Thyroid gland (tissue), 4 donors: ENCODE data around the gene C17orf113. TPM values are rescaled to one million over a fixed set of nuclear protein-coding genes. Genes with fewer than 3 reads are reported as not detected.

Experiments used
- DNase-seq, 2 donors: peaks; one replicate each; pipeline ENCODE4 v3.0.0-alpha.2; 2019
- H3K27ac ChIP-seq, 3 donors: fragments of 200-600 bp; sonication (generic); 1 replicate in 2 of 3; 2 replicates in 1 of 3; pipeline ENCODE4 v1.5.1; 2016 to 2019; ENCODE audit warnings: mild to moderate bottlenecking in 1 of 3, moderate library complexity in 1 of 3
- H3K27me3 ChIP-seq: fragments of 200-600 bp; sonication (generic); one replicate; pipeline ENCODE4 v1.5.1; 2019
- H3K36me3 ChIP-seq, 2 donors: fragments of 200-600 bp; sonication (generic); one replicate each; pipeline ENCODE4 v1.5.1; 2016 to 2019
- H3K4me1 ChIP-seq, 2 donors: fragments of 200-600 bp; sonication (generic); one replicate each; pipeline ENCODE4 v1.5.1; 2017 to 2019
- H3K4me3 ChIP-seq, 3 donors: fragments of 200-600 bp; sonication (generic); replicated peaks in 1 of 3; 1 replicate in 2 of 3; 2 replicates in 1 of 3; pipeline ENCODE4 v1.5.1; 2016; ENCODE audit warnings: mild to moderate bottlenecking in 1 of 3
- H3K9me3 ChIP-seq: fragments of 200-600 bp; sonication (generic); one replicate; pipeline ENCODE4 v1.5.1; 2017
- CTCF ChIP-seq, 6 experiments: fragments of 200-600 bp in 3 of 6; fragments of 450-650 bp in 3 of 6; sonication (generic) in 3 of 6; IDR thresholded peaks; one replicate each; pipeline ENCODE4 v1.5.1; 2016 to 2019; ENCODE audit warnings: antibody characterized with exemption in 6 of 6, mild to moderate bottlenecking in 2 of 6, inconsistent platforms in 1 of 6, moderate library complexity in 1 of 6
- POLR2A ChIP-seq, 2 donors: fragments of 450-650 bp; IDR thresholded peaks; one replicate each; pipeline ENCODE4 v1.6.1; 2017; ENCODE audit warnings: antibody characterized with exemption in 2 of 2, mild to moderate bottlenecking in 2 of 2, moderate library complexity in 1 of 2
- WGBS, 2 donors: methylation state at CpG; one replicate each; pipeline ENCODE4 v1.1.5; 2017; 5-methylcytosine and 5-hydroxymethylcytosine counted together
- intact Hi-C: fragments of 100-400 bp; cut with DNase I; formaldehyde crosslinking; loops from one replicate; pipeline ENCODE4 v1.15.1; 2023
- total RNA-seq, 4 donors: library from RNA; depleted of rRNA; stranded (reverse); fragments of >200 nt; gene quantifications; one replicate each; pipeline ENCODE4 v1.2.3, GENCODE V29; 2016

Gene C17orf113
- total RNA-seq, 4 donors from 2014 or later: 1.2 to 3.7 (median 2.1) TPM

GRCh38 chr17:42055027-42055426 is 4.6 kb upstream of the C17orf113 start:
- no peak overlapping the region for H3K27ac ChIP-seq
- intact Hi-C loops: no loop called here
- H3K4me3 ChIP-seq: no peak overlapping the region
- 30 to 34% methylated on average over 3 of the region's 3 CpGs for WGBS, 2 donors
- no peak for DNase-seq
- no peaks in the 10 kb centered on the region for H3K9me3 ChIP-seq
- no peaks in the 10 kb centered on the region for H3K27me3 ChIP-seq
- peaks cover 4 to 7% of the 10 kb centered on the region in 2 donors for H3K4me1 ChIP-seq
- TF ChIP-seq CTCF (IDR thresholded peaks at IDR 0.05) (no peak), POLR2A (IDR thresholded peaks at IDR 0.05) (no peak)
- no peaks in the 10 kb centered on the region for H3K36me3 ChIP-seq

GRCh38 chr17:42053731-42054500 is 3.5 kb upstream of the C17orf113 start:
- H3K4me1 ChIP-seq: peaks cover 4 to 11% of the 10 kb centered on the region in 2 donors
- no peak for TF ChIP-seq POLR2A (IDR thresholded peaks at IDR 0.05)
- no peak for TF ChIP-seq CTCF (IDR thresholded peaks at IDR 0.05)
- no peaks in the 10 kb centered on the region for H3K36me3 ChIP-seq
- WGBS, 2 donors: 15 to 19% methylated on average over 12 of the region's 12 CpGs
- DNase-seq: no peak
- no peak overlapping the region for H3K27ac ChIP-seq
- no peaks in the 10 kb centered on the region for H3K9me3 ChIP-seq
- no peaks in the 10 kb centered on the region for H3K27me3 ChIP-seq
- intact Hi-C loops: no loop called here
- H3K4me3 ChIP-seq: no peak overlapping the region

- H3K27me3 ChIP-seq: no peaks in the 10 kb centered on the region
- H3K36me3 ChIP-seq: no peaks in the 10 kb centered on the region
- no peak overlapping the region for H3K27ac ChIP-seq
- peaks cover 4 to 11% of the 10 kb centered on the region in 2 donors for H3K4me1 ChIP-seq
- H3K9me3 ChIP-seq: no peaks in the 10 kb centered on the region
- intact Hi-C loops: no loop called here
- H3K4me3 ChIP-seq: no peak overlapping the region
- WGBS, 2 donors: 84 to 85% methylated on average over 6 of the region's 6 CpGs
- no peak for DNase-seq
- TF ChIP-seq CTCF (IDR thresholded peaks at IDR 0.05) (no peak), POLR2A (IDR thresholded peaks at IDR 0.05) (no peak)
Measured at GRCh38 chr17:42052346-42052877, 2.0 kb upstream of the C17orf113 start.

GRCh38 chr17:42051645-42052044 is 1.2 kb upstream of the C17orf113 start:
- no peaks in the 10 kb centered on the region for H3K9me3 ChIP-seq
- H3K27me3 ChIP-seq: no peaks in the 10 kb centered on the region
- no peak for DNase-seq
- H3K27ac ChIP-seq: no peak overlapping the region
- no peaks in the 10 kb centered on the region for H3K36me3 ChIP-seq
- no peak overlapping the region for H3K4me3 ChIP-seq
- H3K4me1 ChIP-seq: peaks cover 4 to 11% of the 10 kb centered on the region in 2 donors
- intact Hi-C loops: no loop called here
- WGBS, 2 donors: 90 to 93% methylated on average over 7 of the region's 7 CpGs
- TF ChIP-seq CTCF (IDR thresholded peaks at IDR 0.05): no peak

GRCh38 chr17:42051013-42051400 is 606 bp upstream of the C17orf113 start:
- TF ChIP-seq POLR2A (IDR thresholded peaks at IDR 0.05) (no peak), CTCF (IDR thresholded peaks at IDR 0.05) (no peak)
- Histone ChIP-seq H3K27ac (no peak overlapping the region), H3K4me3 (peak overlapping the region in 2 of 3 donors; percentile 27 to 65), H3K4me1 (peaks cover 4 to 11% of the 10 kb centered on the region in 2 donors), H3K36me3 (no peaks in the 10 kb centered on the region), H3K9me3 (no peaks in the 10 kb centered on the region), H3K27me3 (no peaks in the 10 kb centered on the region)
- WGBS, 2 donors: 44 to 46% methylated on average over 8 of the region's 8 CpGs
- no peak for DNase-seq
- intact Hi-C loops: no loop called here
